Epithelial cell of proximal tubule (primary cell): ENCODE results near the gene OVCA2. TPM values are rescaled to one million over a fixed set of nuclear protein-coding genes. Genes with fewer than 3 reads are reported as not detected.

Experiments
- DNase-seq: peaks from one replicate; pipeline ENCODE4 v3.0.0-alpha.2; 2011; ENCODE audit warnings: low read depth
- H3K4me3 ChIP-seq: 2 replicates; pipeline ENCODE4 v1.5.1; 2011; ENCODE audit warnings: low read depth, mild to moderate bottlenecking, low read length
- CTCF ChIP-seq: conservative IDR thresholded peaks from 2 replicates; pipeline ENCODE4 v1.5.1; 2012; ENCODE audit warnings: low read depth, mild to moderate bottlenecking, low read length
- total RNA-seq: library from RNA; depleted of rRNA; stranded (reverse); fragments of >200 nt; gene quantifications from 2 replicates; pipeline ENCODE4 v1.2.3, GENCODE V29; 2015

The OVCA2 gene
- total RNA-seq, 1 donor from 2014 or later: 55.4 TPM

- DNase-seq: no peak
- no peak overlapping the region for H3K4me3 ChIP-seq
- no peak for TF ChIP-seq CTCF
These were observed 14.1 kb upstream of the OVCA2 start for GRCh38 chr17:2027528-2028233.

- no peak for TF ChIP-seq CTCF
- DNase-seq: no peak
- no peak overlapping the region for H3K4me3 ChIP-seq
These were observed 13.6 kb upstream of the OVCA2 start for GRCh38 chr17:2028234-2028614.

GRCh38 chr17:2028737-2029136, 13.1 kb upstream of the OVCA2 start:
- DNase-seq: no peak
- no peak for TF ChIP-seq CTCF

GRCh38 chr17:2029911-2030778, 11.7 kb upstream of the OVCA2 start, which contains the start of gene DPH1:
Gene DPH1, plus strand, starts transcription at chr17:2030153. Its CDS starts 17 bp downstream, at chr17:2030170.
- H3K4me3 ChIP-seq: peak within 1 kb of the TSS; percentile 94
- peak; percentile 55 for DNase-seq
- TF ChIP-seq CTCF: no peak

More at GRCh38 chr17:2028737-2029136, 13.1 kb upstream of the OVCA2 start:
- no peak overlapping the region for H3K4me3 ChIP-seq

GRCh38 chr17:2030779-2031163, 11.1 kb upstream of the OVCA2 start:
- peak; percentile 58 for TF ChIP-seq CTCF
- DNase-seq: no peak
- H3K4me3 ChIP-seq: peak overlapping the region; percentile 94

- no peak overlapping the region for H3K4me3 ChIP-seq
- DNase-seq: no peak
- no peak for TF ChIP-seq CTCF
These were observed 8.7 kb upstream of the OVCA2 start for GRCh38 chr17:2033153-2033552.
